ENCODE results near the gene XRCC6. TPM values are rescaled to one million over a fixed set of nuclear protein-coding genes. Genes with fewer than 3 reads are reported as not detected.
"Not testable (repeated sequence)": the region's sequence is repeated elsewhere in the genome, so short reads cannot be mapped to it uniquely, and the experiment has no call there.

Gene XRCC6
- total RNA-seq, 4 donors from 2014 or later, result 119 to 151 (median 127) TPM

- Histone ChIP-seq H3K4me3 (peak overlapping the region; percentile 71 to 91 (median 88)), H3K27ac (peak overlapping the region; percentile 92 to 98 (median 96)), H3K9me3 (no peaks in the 10 kb centered on the region), H3K27me3 (no peaks in the 10 kb centered on the region), H3K4me1 (peaks cover 2 to 27% (median 11%) of the 10 kb centered on the region in 4 donors), H3K36me3 (peaks cover 0 to 24% (median 0%) of the 10 kb centered on the region in 3 donors)
- peak; percentile 49 to 75 (median 71) for DNase-seq
- no peak for TF ChIP-seq POLR2A (IDR thresholded peaks at IDR 0.05)
- no peak for TF ChIP-seq CTCF (IDR thresholded peaks at IDR 0.05)
These were observed 1.0 kb upstream of the XRCC6 start for GRCh38 chr22:41619979-41620588.

DNA sequence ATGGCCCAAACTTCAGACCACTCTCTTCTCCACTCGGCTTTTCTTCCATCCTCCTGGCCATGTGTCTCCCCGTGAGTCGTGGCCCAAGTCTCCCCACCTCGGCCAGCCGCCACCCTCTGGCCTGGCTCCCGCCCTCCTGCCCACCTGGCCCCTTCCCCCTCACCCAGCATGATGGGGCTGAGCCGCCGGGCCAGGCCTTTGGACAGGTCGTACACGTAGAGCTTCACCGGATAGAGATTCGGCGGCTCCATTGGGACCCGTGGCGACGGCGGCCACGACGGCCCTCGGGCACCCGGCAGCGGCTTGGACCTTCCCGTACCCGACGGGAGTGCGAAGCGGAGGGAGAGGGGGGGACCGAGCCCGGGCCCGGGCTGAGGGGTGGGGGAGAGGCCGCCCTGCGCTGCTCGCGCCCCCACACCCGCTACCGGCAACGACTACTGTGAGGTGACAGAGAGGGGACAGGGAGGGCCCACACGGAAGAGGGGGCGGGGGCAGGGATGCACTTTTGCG is 451 bp upstream of the XRCC6 start, which contains the start of gene DESI1:
Gene DESI1, minus strand, starts transcription at position 455 of the 510 bp plus-strand sequence. Its CDS starts 204 bp downstream, at position 251.
- peaks cover 2 to 27% (median 11%) of the 10 kb centered on the region in 4 donors for H3K4me1 ChIP-seq
- TF ChIP-seq POLR2A (IDR thresholded peaks at IDR 0.05) (peak; percentile 82 to 97), CTCF (IDR thresholded peaks at IDR 0.05) (no peak)

GRCh38 chr22:41621911-41622179 is 750 bp downstream of the XRCC6 start:
- Histone ChIP-seq H3K36me3 (peaks cover 0 to 41% (median 0%) of the 10 kb centered on the region in 3 donors), H3K4me1 (peaks cover 2 to 27% (median 11%) of the 10 kb centered on the region in 4 donors), H3K27ac (peak overlapping the region; percentile 92 to 98 (median 96)), H3K9me3 (no peaks in the 10 kb centered on the region), H3K4me3 (peak overlapping the region; percentile 71 to 91 (median 88)), H3K27me3 (no peaks in the 10 kb centered on the region)
- no peak for DNase-seq
- TF ChIP-seq CTCF (IDR thresholded peaks at IDR 0.05) (no peak), POLR2A (IDR thresholded peaks at IDR 0.05) (no peak)

More for the DNA sequence above, 451 bp upstream of the XRCC6 start, which contains the start of gene DESI1:
- Histone ChIP-seq H3K27me3 (no peaks in the 10 kb centered on the region), H3K36me3 (peaks cover 0 to 29% (median 0%) of the 10 kb centered on the region in 3 donors), H3K27ac (peak within 1 kb of the TSS; percentile 92 to 98 (median 96)), H3K9me3 (no peaks in the 10 kb centered on the region), H3K4me3 (peak within 1 kb of the TSS; percentile 71 to 91 (median 88))
- no peak for DNase-seq

DNA sequence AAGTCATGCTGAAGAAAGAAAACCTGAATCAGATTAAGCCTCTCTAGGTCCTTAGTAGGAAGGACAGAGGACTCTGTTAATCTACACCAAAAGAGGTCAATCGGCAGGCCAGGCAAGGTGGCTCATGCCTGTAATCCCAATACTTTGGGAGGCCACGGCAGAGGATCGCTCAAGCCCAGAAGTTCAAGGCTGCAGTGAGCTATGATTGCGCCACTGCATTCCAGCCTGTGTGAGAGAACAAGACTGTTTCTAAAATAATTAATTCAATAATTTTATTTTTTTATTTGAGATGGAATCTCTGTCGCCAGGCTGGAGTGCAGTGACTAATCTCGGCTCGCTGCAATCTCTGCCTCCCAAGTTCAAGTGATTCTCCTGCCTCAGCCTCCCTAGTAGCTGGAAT is 4.5 kb downstream of the XRCC6 start:
- Histone ChIP-seq H3K4me1 (peaks cover 2 to 10% (median 8%) of the 10 kb centered on the region in 4 donors), H3K27ac (no peak overlapping the region), H3K27me3 (no peaks in the 10 kb centered on the region), H3K36me3 (peaks cover 0 to 78% (median 2%) of the 10 kb centered on the region in 3 donors), H3K9me3 (no peaks in the 10 kb centered on the region), H3K4me3 (no peak overlapping the region)
- TF ChIP-seq CTCF (IDR thresholded peaks at IDR 0.05) (no peak), POLR2A (IDR thresholded peaks at IDR 0.05) (no peak)
- DNase-seq, result no peak

DNA sequence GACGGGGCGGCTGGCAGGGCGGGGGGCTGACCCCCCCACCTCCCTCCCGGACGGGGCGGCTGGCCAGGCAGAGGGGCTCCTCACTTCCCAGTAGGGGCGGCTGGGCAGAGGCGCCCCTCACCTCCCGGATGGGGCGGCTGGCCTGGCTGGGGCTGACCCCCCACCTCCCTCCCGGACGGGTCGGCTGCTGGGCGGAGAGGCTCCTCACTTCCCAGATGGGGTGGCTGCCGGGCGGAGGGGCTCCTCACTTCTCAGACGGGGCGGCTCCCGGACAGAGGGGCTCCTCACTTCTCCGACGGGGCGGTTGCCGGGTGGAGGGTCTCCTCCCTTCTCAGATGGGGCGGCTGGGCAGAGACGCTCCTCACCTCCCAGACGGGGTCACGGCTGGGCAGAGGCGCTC is 10.0 kb downstream of the XRCC6 start:
- H3K9me3 ChIP-seq, H3K27ac ChIP-seq, H3K27me3 ChIP-seq, H3K4me3 ChIP-seq, DNase-seq, H3K4me1 ChIP-seq: not testable (repeated sequence)
- peaks cover 0 to 94% (median 2%) of the 10 kb centered on the region in 3 donors for H3K36me3 ChIP-seq

GRCh38 chr22:41631615-41632014 is 10.5 kb downstream of the XRCC6 start:
- H3K36me3 ChIP-seq, result peaks cover 0 to 94% (median 2%) of the 10 kb centered on the region in 3 donors
- H3K9me3 ChIP-seq, DNase-seq, H3K4me3 ChIP-seq, H3K27ac ChIP-seq, H3K4me1 ChIP-seq, H3K27me3 ChIP-seq: not testable (repeated sequence)

- peaks cover 0 to 93% (median 0%) of the 10 kb centered on the region in 3 donors for H3K36me3 ChIP-seq
- not testable (repeated sequence) for H3K9me3 ChIP-seq, H3K4me1 ChIP-seq, H3K4me3 ChIP-seq, H3K27ac ChIP-seq, H3K27me3 ChIP-seq, DNase-seq
These were observed 13.5 kb downstream of the XRCC6 start for GRCh38 chr22:41634610-41635009.

Data from Peyer's patch (tissue), 4 donors.